IMR-90 (cell line): ENCODE results near the gene URB1.

Source experiments
- CEBPB ChIP-seq: IDR thresholded peaks from 2 replicates; pipeline ENCODE4 v1.6.1; 2012; ENCODE audit warnings: low read depth, low read length, improper control_type of control experiment
- CTCF ChIP-seq: conservative IDR thresholded peaks from 2 replicates; pipeline ENCODE4 v1.5.1; 2012; ENCODE audit warnings: mild to moderate bottlenecking, low read depth, low read length, improper control_type of control experiment
- MAFK ChIP-seq: IDR thresholded peaks from 2 replicates; pipeline ENCODE4 v1.6.1; 2012; ENCODE audit warnings: low read depth, low read length, improper control_type of control experiment
- MXI1 ChIP-seq: IDR thresholded peaks from 2 replicates; pipeline ENCODE4 v1.6.1; 2012; ENCODE audit warnings: low read depth, mild to moderate bottlenecking, low read length, moderate library complexity, borderline replicate concordance
- NFE2L2 ChIP-seq: fragments of 150-350 bp; IDR thresholded peaks from 2 replicates; pipeline ENCODE4 v1.6.1; 2016; ENCODE audit warnings: low read depth, mild to moderate bottlenecking, low read length
- POLR2A ChIP-seq: IDR thresholded peaks from 2 replicates; pipeline ENCODE4 v1.6.1; 2012; ENCODE audit warnings: mild to moderate bottlenecking, low read depth, low read length
- RAD21 ChIP-seq: IDR thresholded peaks from 2 replicates; pipeline ENCODE4 v1.6.1; 2012; ENCODE audit warnings: low read length, improper control_type of control experiment
- SMC3 ChIP-seq: fragments of 150-350 bp; IDR thresholded peaks from 2 replicates; pipeline ENCODE4 v1.6.1; 2016; ENCODE audit warnings: low read depth, mild to moderate bottlenecking, antibody characterized with exemption, low read length, moderate library complexity
- USF2 ChIP-seq: fragments of 150-350 bp; IDR thresholded peaks from 2 replicates; pipeline ENCODE4 v1.6.1; 2017; ENCODE audit warnings: mild to moderate bottlenecking, antibody characterized with exemption, low read length, low read depth

GRCh38 chr21:32364387-32364786 lies 28.4 kb downstream of the URB1 start:
- TF ChIP-seq CTCF (no peak), MAFK (no peak), MXI1 (no peak), RAD21 (no peak), POLR2A (no peak), USF2 (no peak), NFE2L2 (no peak), SMC3 (no peak), CEBPB (no peak)
